Measurements from ENCODE around the gene CABP1. TPM values are rescaled to one million over a fixed set of nuclear protein-coding genes. Genes with fewer than 3 reads are reported as not detected.

Gene CABP1
- total and polyA plus RNA-seq, 2 of the 13 experiments (the other 11 are each of a cell fraction or from before 2014, with no cell fraction given) = not detected

- TF ChIP-seq HINFP (CRISPR knock-in tag; IDR thresholded peaks at IDR 0.05; ENCODE audit: low read depth) = no peak
- TF ChIP-seq SKI (IDR thresholded peaks at IDR 0.05; ENCODE audit: partially characterized antibody) = no peak
- peak; percentile 47; the same call in 1 of the 2 replicates for TF ChIP-seq GABPB1 (CRISPR knock-in tag; IDR thresholded peaks at IDR 0.05)
- no peak for TF ChIP-seq DMTF1 (CRISPR knock-in tag; IDR thresholded peaks at IDR 0.05)
- TF ChIP-seq FOXA3 (CRISPR knock-in tag; IDR thresholded peaks at IDR 0.05) = no peak
- TF ChIP-seq ARID3A (IDR thresholded peaks at IDR 0.05; ENCODE audit: low read depth, low read length) = no peak
- TF ChIP-seq MYC (CRISPR knock-in tag; IDR thresholded peaks at IDR 0.05; ENCODE audit: borderline replicate concordance) = 0 out of 2 replicates have a peak, but pooled peaks have one; percentile 18
- TF ChIP-seq ATF7-NPFF (CRISPR knock-in tag; IDR thresholded peaks at IDR 0.05; ENCODE audit: low read depth) = no peak
- no peak for TF ChIP-seq ELF3 (CRISPR knock-in tag; IDR thresholded peaks at IDR 0.05)
- peak; percentile 81 for TF ChIP-seq PATZ1 (CRISPR knock-in tag; IDR thresholded peaks at IDR 0.05)
- no peak for TF ChIP-seq NR2C2 (CRISPR knock-in tag; IDR thresholded peaks at IDR 0.05; ENCODE audit: borderline replicate concordance)
- TF ChIP-seq ZNF740 (CRISPR knock-in tag; IDR thresholded peaks at IDR 0.05) = no peak
- peak; percentile 61; the same call in 1 of the 2 replicates for TF ChIP-seq ZBTB33 (CRISPR knock-in tag; IDR thresholded peaks at IDR 0.05)
- no peak for TF ChIP-seq SALL1 (CRISPR knock-in tag; IDR thresholded peaks at IDR 0.05)
- no peak for TF ChIP-seq ZNF83 (CRISPR knock-in tag; IDR thresholded peaks at IDR 0.05; ENCODE audit: borderline replicate concordance)
- TF ChIP-seq U2AF2 (IDR thresholded peaks at IDR 0.05; ENCODE audit: low read depth, low read length) = no peak
- TF ChIP-seq ZNF749 (CRISPR knock-in tag; IDR thresholded peaks at IDR 0.05; ENCODE audit: borderline replicate concordance) = no peak
- no peak for TF ChIP-seq ZNF24 (IDR thresholded peaks at IDR 0.05)
These were observed 721 bp downstream of the CABP1 start (continued) for GRCh38 chr12:120640861-120641833.
